Heart left ventricle (tissue), 16 donors: ENCODE measurements around the gene CEND1. TPM values are rescaled to one million over a fixed set of nuclear protein-coding genes. Genes with fewer than 3 reads are reported as not detected.

Experiments
- ATAC-seq, 4 donors: fragments of 200-7000 bp; cut with Tn5 transposase; one replicate each; pipeline ENCODE4 v1.9.1; 2020 to 2022; ENCODE audit warnings: moderate library complexity in 4 of 4, mild to moderate bottlenecking in 3 of 4, moderate number of reproducible peaks in 1 of 4
- DNase-seq, 5 donors: peaks; one replicate each; pipeline ENCODE4 v3.0.0-alpha.2; 2020
- H3K27ac ChIP-seq, 12 donors: fragments of 200-600 bp; sonication (generic) in 4 of 12; one replicate each; pipeline versions ENCODE4 v1.5.0 to v1.8.0; 2016 to 2022; ENCODE audit warnings: mild to moderate bottlenecking in 2 of 12
- H3K27me3 ChIP-seq, 9 donors: fragments of 200-600 bp; sonication (generic) in 2 of 9; one replicate each; pipeline versions ENCODE4 v1.5.1 to v1.8.0; 2016 to 2022; ENCODE audit warnings: mild to moderate bottlenecking in 3 of 9
- H3K36me3 ChIP-seq, 9 donors: fragments of 200-600 bp; sonication (generic) in 2 of 9; one replicate each; pipeline versions ENCODE4 v1.5.0 to v1.8.0; 2018 to 2022; ENCODE audit warnings: mild to moderate bottlenecking in 2 of 9
- H3K4me1 ChIP-seq, 12 donors: fragments of 200-600 bp; sonication (generic) in 4 of 12; one replicate each; pipeline versions ENCODE4 v1.5.0 to v1.8.0; 2016 to 2022; ENCODE audit warnings: mild to moderate bottlenecking in 3 of 12
- H3K4me3 ChIP-seq, 12 donors: fragments of 200-600 bp; sonication (generic) in 4 of 12; one replicate each; pipeline versions ENCODE4 v1.5.0 to v1.8.0; 2017 to 2022; ENCODE audit warnings: mild to moderate bottlenecking in 9 of 12, moderate library complexity in 4 of 12
- H3K9me3 ChIP-seq, 12 donors: fragments of 200-600 bp; sonication (generic) in 4 of 12; one replicate each; pipeline versions ENCODE4 v1.5.0 to v1.8.0; 2016 to 2022; ENCODE audit warnings: mild to moderate bottlenecking in 1 of 12
- POLR2A ChIP-seq, 2 donors: fragments of 450-650 bp; IDR thresholded peaks; one replicate each; pipeline ENCODE4 v1.6.1; 2017; ENCODE audit warnings: antibody characterized with exemption in 2 of 2, mild to moderate bottlenecking in 2 of 2, moderate library complexity in 2 of 2
- WGBS, 4 donors: extraction: QIAGEN DNeasy Blood & Tissue Kit in 2 of 4; methylation state at CpG; one replicate each; pipeline versions ENCODE4 v1.1.5 to v1.1.7; 2013 to 2018; 5-methylcytosine and 5-hydroxymethylcytosine counted together
- intact Hi-C, 10 donors: fragments of 100-400 bp; cut with DNase I; formaldehyde crosslinking; loops; one replicate each; pipeline versions ENCODE4 v1.11.1 to v1.14.2; 2022
- polyA plus RNA-seq, 2 donors: library from polyadenylated mRNA; stranded (reverse); fragments of 200-250 nt; gene quantifications; one replicate each; pipeline ENCODE4 v1.2.3, GENCODE V29; 2013
- total RNA-seq, 9 donors: library from RNA; depleted of rRNA in 2 of 9; stranded (reverse); fragments of >200 nt in 2 of 9; fragmentation: NEBNext Ultra II Directional in 3 of 9; extraction: Animal tissue kit (Norgen Biotek cat#: 25700) in 3 of 9; gene quantifications; one replicate each; pipeline versions ENCODE4 v1.1.0 to v1.2.4, GENCODE V29; 2016 to 2023
- TF ChIP-seq, protein P1 (sequence below), 12 donors: fragments of 200-600 bp; sonication (generic) in 4 of 12; IDR thresholded peaks; one replicate each; pipeline versions ENCODE4 v1.5.0 to v1.8.0; 2018 to 2022; ENCODE audit warnings: antibody characterized with exemption in 12 of 12, mild to moderate bottlenecking in 5 of 12
- donor health status: ischemic (EF 13 %, LVEDD 7.1; RV severe dilation, severe dysfunction).
- donor health status: healthy with polysubstance abuse.
- donor health status: DM: no; HTN: yes; CAD: no.
- donor health status: DM: no; HTN: no; CAD: no.
- donor health status: ischemic (EF 25% LVEDD 6.9; RV normal size, moderate dysfunction).
- donor health status: ischemic (EF 25% LVEDD 5.7; RV mildly dilated, moderate dysfunction).
- donor health status: healthy.
- donor health status: DM: yes; HTN: yes; CAD: no.
- donor health status: ischemic (EF 35%, LVEDD 5.7; RV mildly dilated, moderate dysfunction).
- donor health status: nonischemic (EF 11% LVEDD 7.7; RV severe dilation, severe dysfunction).
- donor health status: DM: yes; HTN: yes; CAD: no.
- donor health status: PGD.
- donor health status: ischemic (EF 29% LVEDD 5.4; RV normal size, mild dysfunction).
- donor health status: nonischemic (EF 23%, LVEDD 6.1; RV moderate dilation, normal function).

Gene CEND1
- total and polyA plus RNA-seq, 11 donors: 0.25 to 1.1 (median 0.44) TPM; not detected in 2

DNA sequence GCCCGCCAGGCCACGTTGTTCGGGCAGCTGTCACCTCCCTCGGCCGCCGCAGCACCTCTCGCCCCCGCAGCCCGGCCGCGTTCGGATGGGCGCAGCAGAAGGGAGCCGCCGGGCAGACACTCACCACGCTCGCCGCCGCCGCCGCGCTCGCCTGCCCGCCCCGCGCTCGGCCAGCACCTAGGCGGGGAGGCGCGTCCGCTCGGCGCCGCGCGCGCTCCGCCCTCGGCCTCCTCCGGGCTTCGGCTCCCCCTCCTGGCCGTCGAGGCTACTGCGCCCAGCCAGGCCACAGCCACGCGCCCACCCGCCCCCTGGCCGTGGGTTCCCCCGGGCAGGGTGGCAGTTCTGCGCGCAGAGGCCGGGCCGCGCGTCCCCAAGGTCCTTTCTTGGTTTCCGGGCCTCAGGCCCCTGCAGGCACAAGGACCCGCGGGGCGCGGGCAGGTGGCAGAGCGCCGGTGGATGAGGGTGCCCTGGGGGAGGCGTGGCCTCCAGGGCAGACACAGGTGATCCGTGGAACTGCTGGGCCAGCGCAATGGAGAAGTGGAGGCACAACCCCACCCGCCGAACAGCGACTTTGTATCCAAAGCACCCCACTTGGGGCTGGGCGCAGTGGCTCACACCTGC is 8.3 kb upstream of the CEND1 start, which contains the start of gene SLC25A22:
Gene SLC25A22, minus strand, starts transcription at position 189 of the 621 bp plus-strand sequence. CDS start 3,275 bp downstream, outside the sequence.
- peaks cover 0 to 38% (median 8%) of the 10 kb centered on the region in 9 donors for H3K36me3 ChIP-seq
- TF ChIP-seq POLR2A (IDR thresholded peaks at IDR 0.05): peak in 1 of 2 donors; percentile 15
- TF ChIP-seq, protein P1, sequence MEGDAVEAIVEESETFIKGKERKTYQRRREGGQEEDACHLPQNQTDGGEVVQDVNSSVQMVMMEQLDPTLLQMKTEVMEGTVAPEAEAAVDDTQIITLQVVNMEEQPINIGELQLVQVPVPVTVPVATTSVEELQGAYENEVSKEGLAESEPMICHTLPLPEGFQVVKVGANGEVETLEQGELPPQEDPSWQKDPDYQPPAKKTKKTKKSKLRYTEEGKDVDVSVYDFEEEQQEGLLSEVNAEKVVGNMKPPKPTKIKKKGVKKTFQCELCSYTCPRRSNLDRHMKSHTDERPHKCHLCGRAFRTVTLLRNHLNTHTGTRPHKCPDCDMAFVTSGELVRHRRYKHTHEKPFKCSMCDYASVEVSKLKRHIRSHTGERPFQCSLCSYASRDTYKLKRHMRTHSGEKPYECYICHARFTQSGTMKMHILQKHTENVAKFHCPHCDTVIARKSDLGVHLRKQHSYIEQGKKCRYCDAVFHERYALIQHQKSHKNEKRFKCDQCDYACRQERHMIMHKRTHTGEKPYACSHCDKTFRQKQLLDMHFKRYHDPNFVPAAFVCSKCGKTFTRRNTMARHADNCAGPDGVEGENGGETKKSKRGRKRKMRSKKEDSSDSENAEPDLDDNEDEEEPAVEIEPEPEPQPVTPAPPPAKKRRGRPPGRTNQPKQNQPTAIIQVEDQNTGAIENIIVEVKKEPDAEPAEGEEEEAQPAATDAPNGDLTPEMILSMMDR (IDR thresholded peaks at IDR 0.05): peak; percentile 61 to 96 (median 81)
- ATAC-seq: peak; percentile 21 to 77 (median 56)
- H3K27ac ChIP-seq: peak within 1 kb of the TSS; percentile 37 to 88 (median 84)
- H3K27me3 ChIP-seq: no peaks in the 10 kb centered on the region
- peaks cover 6 to 40% (median 24%) of the 10 kb centered on the region in 12 donors for H3K4me1 ChIP-seq
- 2 to 7% (median 5%) methylated on average over 14 to 69 of the region's 69 CpGs for WGBS, 4 donors
- H3K9me3 ChIP-seq: no peaks in the 10 kb centered on the region
- peak; percentile 74 to 90 (median 80) for DNase-seq
- peak within 1 kb of the TSS; percentile 50 to 89 (median 78) for H3K4me3 ChIP-seq
- intact Hi-C loops: loop anchor here in 2 of 10 donors (1.0 to 10.0 kb wide), 3 partner anchors 21 to 114 kb away; partner anchors contain the start of genes CHID1 (in 1 of the 2) and GATD1 (in 1 of the 2)

DNA sequence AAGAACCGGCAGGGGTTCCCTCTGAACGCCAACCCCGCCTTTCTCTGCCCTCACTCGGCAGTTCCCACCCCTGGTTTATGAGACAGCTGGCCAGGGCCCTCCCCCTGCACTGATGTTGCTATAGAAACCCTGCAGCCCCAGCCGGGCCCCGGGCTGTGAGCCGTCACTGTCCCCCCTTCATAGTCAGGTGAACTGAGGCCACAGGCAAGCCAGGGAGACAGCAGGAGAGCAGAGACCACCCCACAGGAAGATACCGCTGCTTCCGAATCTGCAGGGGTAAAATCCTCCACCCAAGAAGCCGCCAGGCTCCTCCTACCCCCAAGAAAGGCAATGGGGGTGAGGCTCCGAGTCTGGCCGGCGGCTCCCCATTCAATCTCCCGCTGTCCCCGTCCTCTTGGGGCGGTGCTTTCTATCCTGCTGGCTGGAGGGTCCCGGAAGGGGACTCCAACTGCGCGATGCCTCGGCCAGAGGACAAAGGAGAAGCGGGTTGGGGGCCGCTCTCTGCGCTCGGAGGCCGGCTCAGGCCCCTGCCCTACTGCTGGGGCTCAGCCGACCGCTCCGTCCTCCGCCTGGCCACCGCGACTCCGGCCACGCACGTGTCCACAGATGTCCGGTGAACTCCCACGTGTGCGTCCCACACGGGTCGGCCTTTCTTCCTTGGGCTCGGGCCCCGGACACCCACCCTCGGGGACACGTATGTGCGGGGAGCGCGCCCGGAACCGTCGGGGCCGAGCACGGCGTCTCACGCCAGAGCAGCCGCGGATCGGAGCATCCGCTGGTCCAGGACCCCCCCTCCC is 7.6 kb upstream of the CEND1 start:
- DNase-seq: peak; percentile 73 to 83 (median 76)
- peaks cover 6 to 40% (median 24%) of the 10 kb centered on the region in 12 donors for H3K4me1 ChIP-seq
- ATAC-seq: peak; percentile 17 to 59 (median 50)
- intact Hi-C loops: loop anchor here in 2 of 10 donors (1.0 to 10.0 kb wide), 3 partner anchors 20 to 115 kb away; partner anchors contain the start of genes CHID1 (in 1 of the 2) and GATD1 (in 1 of the 2)
- H3K9me3 ChIP-seq: no peaks in the 10 kb centered on the region
- H3K36me3 ChIP-seq: peaks cover 0 to 34% (median 6%) of the 10 kb centered on the region in 9 donors
- TF ChIP-seq, protein P1 (IDR thresholded peaks at IDR 0.05): no peak
- TF ChIP-seq POLR2A (IDR thresholded peaks at IDR 0.05): no peak
- H3K27me3 ChIP-seq: no peaks in the 10 kb centered on the region
- 1% methylated on average over 31 to 57 of the region's 57 CpGs for WGBS, 4 donors
- peak overlapping the region; percentile 50 to 89 (median 78) for H3K4me3 ChIP-seq
- H3K27ac ChIP-seq: peak overlapping the region; percentile 37 to 88 (median 84)

DNA sequence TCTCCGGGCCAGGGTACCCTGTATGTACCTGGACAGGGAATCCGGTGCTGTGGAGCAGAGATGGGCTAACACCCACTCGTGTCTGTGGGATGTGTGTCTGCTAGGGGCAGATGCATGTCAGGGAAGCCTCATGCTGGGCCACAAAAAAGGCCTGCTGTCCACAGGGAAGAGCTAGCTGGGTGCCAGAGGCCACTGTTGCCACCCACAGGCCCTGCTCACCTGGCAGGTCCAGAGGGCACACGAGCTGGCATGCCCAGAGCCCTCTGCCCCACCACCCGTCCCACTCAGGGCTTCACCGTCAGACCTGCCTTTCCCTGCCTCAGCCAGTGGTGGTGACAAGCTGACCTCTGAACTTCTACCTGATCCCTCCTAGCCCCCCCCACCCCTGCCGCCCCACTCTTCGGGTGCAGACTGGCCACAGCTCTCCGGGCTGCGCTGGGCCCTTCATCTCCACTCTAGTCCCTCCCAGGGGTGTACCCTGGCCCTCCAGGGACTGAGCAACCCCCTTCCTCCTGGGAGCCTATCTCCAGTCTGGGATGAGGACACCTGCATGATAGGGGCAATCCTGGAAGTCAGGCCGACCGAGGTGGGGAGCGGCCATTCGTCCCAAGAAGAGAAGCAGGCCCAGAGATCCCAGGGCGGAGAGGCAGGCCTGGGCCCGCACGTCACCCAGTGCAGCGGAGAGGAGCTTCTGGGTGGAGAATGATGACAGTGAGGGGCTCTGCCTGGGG is 6.8 kb upstream of the CEND1 start:
- Histone ChIP-seq H3K36me3 (peaks cover 0 to 35% (median 0%) of the 10 kb centered on the region in 9 donors), H3K4me3 (peak overlapping the region; percentile 50 to 89 (median 78)), H3K27me3 (no peaks in the 10 kb centered on the region), H3K4me1 (peaks cover 6 to 40% (median 24%) of the 10 kb centered on the region in 12 donors), H3K27ac (peak overlapping the region; percentile 13 to 88 (median 84)), H3K9me3 (no peaks in the 10 kb centered on the region)
- intact Hi-C loops: loop anchor here in 2 of 10 donors (5.0 to 10.0 kb wide), 2 partner anchors 62 to 116 kb away; partner anchors contain the start of gene CHID1 (in 1 of the 2)
- DNase-seq: no peak
- peak in 1 of 4 donors; percentile 0 for ATAC-seq
- TF ChIP-seq POLR2A (IDR thresholded peaks at IDR 0.05): no peak
- TF ChIP-seq, protein P1 (IDR thresholded peaks at IDR 0.05): no peak
- WGBS, 4 donors: 32 to 56% (median 40%) methylated on average over 12 to 18 of the region's 18 CpGs
